GM11168 (cell line): Measurements from ENCODE around the gene MAP3K20.

Experiments
- in situ Hi-C: fragments of 300-500 bp; cut with MboI; formaldehyde crosslinking; loops from one replicate; pipeline ENCODE4 v1.12.0; 2022; ENCODE audit warnings: low sequenced_read_pairs; ENCODE audit not compliant: unreplicated experiment

The MAP3K20 gene

DNA sequence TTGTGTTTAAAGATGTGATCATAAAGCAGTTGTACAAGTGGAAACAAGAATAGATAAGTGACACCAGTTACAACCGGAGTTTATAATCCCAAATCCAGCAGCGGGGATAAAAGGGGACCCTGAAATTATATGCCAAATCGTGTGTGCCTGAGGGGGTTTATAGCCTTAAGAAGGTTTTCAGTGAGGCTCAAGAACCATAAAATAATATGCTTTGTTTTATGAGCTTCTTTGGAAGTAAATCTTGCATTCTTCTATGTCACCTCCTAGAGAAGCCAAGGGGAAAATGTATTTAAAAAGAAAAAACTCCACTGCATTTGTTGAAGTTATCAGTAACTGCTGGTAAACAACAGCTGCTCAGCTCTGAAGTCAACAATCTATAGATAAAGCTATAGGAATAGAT lies 25.8 kb upstream of the MAP3K20 start:
- in situ Hi-C loops, result no loop called here

DNA sequence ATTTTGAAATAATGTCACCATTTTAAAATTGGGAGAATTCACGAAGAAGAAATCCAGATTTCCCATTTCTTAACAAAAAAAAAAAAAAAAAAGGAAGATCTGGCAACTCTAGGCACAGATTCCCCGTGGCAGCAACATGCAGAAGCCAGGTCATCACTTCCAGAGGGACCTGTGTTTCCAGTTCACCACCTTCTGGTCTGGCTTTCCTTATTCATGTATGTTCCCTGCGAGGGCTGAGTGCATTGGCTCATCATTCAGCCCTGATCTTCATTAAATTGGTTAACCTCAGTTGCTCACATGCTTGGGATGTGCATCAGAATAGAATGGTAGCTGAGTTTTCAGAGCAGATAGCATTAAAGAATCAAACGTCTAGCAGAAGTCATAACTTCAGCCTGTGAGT lies 25.0 kb upstream of the MAP3K20 start:
- in situ Hi-C loops, result no loop called here

GRCh38 chr2:173051463-173052215 lies 24.0 kb upstream of the MAP3K20 start:
- in situ Hi-C loops, result no loop called here

- in situ Hi-C loops, result no loop called here
Observed at GRCh38 chr2:173053043-173053699, 22.5 kb upstream of the MAP3K20 start.

- in situ Hi-C loops, result no loop called here
Observed at GRCh38 chr2:173054466-173054865, 21.2 kb upstream of the MAP3K20 start.

GRCh38 chr2:173056705-173057364 lies 18.8 kb upstream of the MAP3K20 start:
- in situ Hi-C loops, result no loop called here

GRCh38 chr2:173058097-173058496 lies 17.5 kb upstream of the MAP3K20 start:
- in situ Hi-C loops, result no loop called here

GRCh38 chr2:173058673-173059072 lies 17.0 kb upstream of the MAP3K20 start:
- in situ Hi-C loops, result no loop called here

- in situ Hi-C loops, result no loop called here
Observed at GRCh38 chr2:173059292-173059691, 16.4 kb upstream of the MAP3K20 start.

GRCh38 chr2:173059971-173060461 lies 15.6 kb upstream of the MAP3K20 start:
- in situ Hi-C loops, result no loop called here

- in situ Hi-C loops, result no loop called here
Observed at GRCh38 chr2:173062801-173063200, 12.8 kb upstream of the MAP3K20 start.

- in situ Hi-C loops, result no loop called here
Observed at GRCh38 chr2:173064151-173064805, 11.4 kb upstream of the MAP3K20 start.

DNA sequence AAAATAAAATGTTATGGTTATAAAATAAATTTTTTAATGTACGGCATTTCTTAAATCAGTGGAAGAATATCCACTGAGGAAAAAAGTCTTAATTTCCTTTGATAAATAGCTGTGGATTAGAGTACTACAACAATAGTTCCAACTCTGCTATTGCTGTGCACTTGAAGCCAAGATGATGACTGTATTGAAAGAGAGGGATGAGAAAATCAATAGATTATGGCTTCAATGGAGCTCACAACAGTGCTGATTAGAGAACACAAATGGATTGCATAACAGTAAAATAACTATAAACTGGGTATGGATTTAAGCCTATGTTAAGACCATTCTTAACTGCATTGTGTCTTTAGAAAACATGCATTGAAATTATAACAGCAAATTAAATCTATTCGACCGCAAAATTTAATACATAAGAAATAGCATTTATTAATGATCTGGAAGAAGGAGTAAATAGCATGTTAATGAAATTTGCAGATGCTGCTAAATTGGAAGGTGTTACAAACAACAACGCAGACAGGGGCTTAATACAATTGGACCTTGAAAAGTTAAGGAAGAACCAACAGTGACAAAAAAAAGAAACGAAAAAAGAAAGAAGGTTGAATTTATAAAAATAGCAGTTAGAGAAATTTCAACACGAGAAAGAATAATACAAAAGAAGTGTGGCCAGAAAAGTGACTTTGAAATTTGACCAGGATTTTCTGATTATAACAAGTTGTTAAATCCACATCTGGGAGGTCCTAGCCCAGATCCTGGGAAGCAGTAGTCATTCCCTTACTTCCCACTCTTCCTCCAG lies 8.6 kb upstream of the MAP3K20 start:
- in situ Hi-C loops, result no loop called here

DNA sequence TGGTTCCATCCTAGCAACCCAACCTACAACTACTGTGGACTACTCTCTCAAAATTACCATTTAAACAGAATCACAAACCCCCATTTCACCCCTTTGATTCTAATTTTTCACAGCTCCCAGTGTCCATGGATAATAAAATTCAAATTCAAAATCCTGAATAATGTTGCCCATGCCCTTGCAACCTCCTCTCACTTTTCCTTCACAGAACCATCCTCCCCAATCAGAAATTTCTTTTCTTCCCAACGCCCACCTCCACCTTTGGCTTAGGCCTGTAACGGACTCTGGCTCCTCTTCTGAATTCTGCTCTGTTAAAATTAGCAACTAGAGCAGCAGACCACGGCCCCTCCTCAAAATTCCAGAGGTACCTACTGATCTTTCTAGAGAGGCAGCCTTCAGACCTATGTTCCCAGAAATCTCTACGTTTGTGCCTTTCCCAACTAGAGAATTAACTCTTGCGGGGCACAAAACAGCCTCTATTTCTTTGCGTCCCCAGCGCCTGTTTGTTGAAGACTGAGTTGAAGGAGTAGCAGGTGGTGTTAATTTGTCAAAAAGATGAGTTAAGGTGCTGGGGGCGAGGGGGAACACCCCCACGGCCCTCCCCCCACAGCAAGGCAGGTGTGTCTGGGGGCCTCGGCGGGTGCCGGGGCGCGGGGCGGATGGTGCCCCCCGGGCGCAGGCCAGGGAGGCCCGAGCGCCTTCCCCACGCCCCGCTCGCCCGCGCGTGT lies 428 bp upstream of the MAP3K20 start:
- in situ Hi-C loops, result no loop called here

DNA sequence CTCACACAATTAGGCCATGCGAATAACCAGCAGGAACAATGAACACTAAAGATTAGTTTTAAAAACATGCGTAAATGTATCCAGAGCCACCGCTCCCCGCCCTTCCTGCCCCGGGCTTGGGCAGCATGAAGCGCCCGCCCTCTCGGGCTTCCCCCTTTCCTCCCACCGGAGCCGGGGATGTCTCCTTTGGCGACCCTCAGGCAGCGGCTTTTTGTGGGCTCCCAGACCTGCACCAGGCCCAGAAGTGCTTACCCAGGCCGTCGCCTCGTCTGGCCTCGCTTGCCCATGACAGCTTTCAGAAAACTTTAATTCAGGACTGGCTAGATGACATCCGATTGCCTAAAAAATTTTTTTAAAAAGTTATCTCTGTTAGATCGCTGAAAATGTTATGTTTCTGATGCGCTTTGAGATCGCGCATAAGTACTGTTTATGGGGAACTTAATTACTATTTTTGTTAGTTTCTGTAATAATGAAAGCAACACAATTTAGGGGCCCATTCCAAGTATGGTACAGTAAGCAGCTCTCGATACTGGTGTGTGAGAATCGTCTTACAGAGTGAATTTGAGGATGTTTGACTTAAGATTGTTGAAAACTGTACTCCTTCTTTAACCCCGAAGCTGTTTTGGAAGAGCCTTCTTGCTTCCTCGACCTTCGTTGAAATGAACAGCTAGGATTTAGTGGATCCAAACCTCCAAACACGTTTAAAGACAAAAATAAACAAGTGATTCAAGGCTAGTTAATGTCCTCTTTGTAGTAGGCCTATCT lies 1.1 kb downstream of the MAP3K20 start:
- in situ Hi-C loops, result no loop called here

GRCh38 chr2:173077506-173078177 lies 2.0 kb downstream of the MAP3K20 start:
- in situ Hi-C loops, result no loop called here

DNA sequence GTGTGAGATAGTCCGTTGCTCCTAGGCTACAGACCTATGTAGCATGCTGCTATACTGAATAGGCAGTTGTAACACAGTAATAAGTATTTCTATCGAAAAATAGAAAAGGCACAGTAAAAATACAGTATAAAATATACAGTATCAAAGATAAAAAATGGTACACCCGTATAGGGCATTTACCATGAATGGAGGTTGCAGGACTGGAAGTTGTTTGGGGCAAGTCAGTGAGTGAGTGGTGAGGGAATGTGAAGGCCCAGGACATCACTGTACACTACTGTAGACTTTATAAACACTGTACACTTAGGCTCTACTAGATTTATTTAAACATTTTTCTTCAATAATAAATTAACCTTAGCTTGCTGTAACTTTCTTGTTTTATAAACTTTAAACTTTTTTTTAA lies 3.5 kb downstream of the MAP3K20 start:
- in situ Hi-C loops, result no loop called here
